Parathyroid adenoma (tissue), 2 donors: Measurements from ENCODE around the gene CCDC144A.
"Not testable (repeated sequence)": the region's sequence is repeated elsewhere in the genome, so short reads cannot be mapped to it uniquely, and the experiment has no call there.

Experiments used
- H2AFZ ChIP-seq: fragments of 300-600 bp; sonication (generic); one replicate; pipeline ENCODE4 v1.7.0; 2017; ENCODE audit warnings: antibody characterized with exemption, mild to moderate bottlenecking
- H3K27ac ChIP-seq: fragments of 300-600 bp; sonication (generic); one replicate; pipeline ENCODE4 v1.7.0; 2017
- H3K27me3 ChIP-seq: fragments of 300-600 bp; sonication (generic); one replicate; pipeline ENCODE4 v1.7.0; 2017; ENCODE audit warnings: low read length; ENCODE audit not compliant: control insufficient read depth, insufficient read depth
- H3K36me3 ChIP-seq: fragments of 300-600 bp; sonication (generic); one replicate; pipeline ENCODE4 v1.7.0; 2017; ENCODE audit warnings: low read length; ENCODE audit not compliant: control insufficient read depth, insufficient read depth
- H3K4me1 ChIP-seq: fragments of 300-600 bp; sonication (generic); one replicate; pipeline ENCODE4 v1.7.0; 2017; ENCODE audit warnings: control low read depth
- H3K4me2 ChIP-seq: fragments of 300-600 bp; sonication (generic); one replicate; pipeline ENCODE4 v1.7.0; 2017; ENCODE audit warnings: low read length
- H3K4me3 ChIP-seq: fragments of 300-600 bp; sonication (generic); one replicate; pipeline ENCODE4 v1.7.0; 2017; ENCODE audit warnings: low read depth, low read length
- H3K79me2 ChIP-seq: fragments of 300-600 bp; sonication (generic); one replicate; pipeline ENCODE4 v1.7.0; 2017; ENCODE audit warnings: control low read depth
- H3K9ac ChIP-seq: fragments of 300-600 bp; sonication (generic); one replicate; pipeline ENCODE4 v1.7.0; 2017; ENCODE audit warnings: mild to moderate bottlenecking
- H3K9me3 ChIP-seq: fragments of 300-600 bp; sonication (generic); one replicate; pipeline ENCODE4 v1.7.0; 2017; ENCODE audit warnings: low read length; ENCODE audit not compliant: control insufficient read depth
- CTCF ChIP-seq: fragments of 300-600 bp; sonication (generic); IDR thresholded peaks from one replicate; pipeline ENCODE4 v1.7.0; 2017; ENCODE audit warnings: antibody characterized with exemption, mild to moderate bottlenecking
- donor health status: primary hyperparathyroidism.

Gene CCDC144A

DNA sequence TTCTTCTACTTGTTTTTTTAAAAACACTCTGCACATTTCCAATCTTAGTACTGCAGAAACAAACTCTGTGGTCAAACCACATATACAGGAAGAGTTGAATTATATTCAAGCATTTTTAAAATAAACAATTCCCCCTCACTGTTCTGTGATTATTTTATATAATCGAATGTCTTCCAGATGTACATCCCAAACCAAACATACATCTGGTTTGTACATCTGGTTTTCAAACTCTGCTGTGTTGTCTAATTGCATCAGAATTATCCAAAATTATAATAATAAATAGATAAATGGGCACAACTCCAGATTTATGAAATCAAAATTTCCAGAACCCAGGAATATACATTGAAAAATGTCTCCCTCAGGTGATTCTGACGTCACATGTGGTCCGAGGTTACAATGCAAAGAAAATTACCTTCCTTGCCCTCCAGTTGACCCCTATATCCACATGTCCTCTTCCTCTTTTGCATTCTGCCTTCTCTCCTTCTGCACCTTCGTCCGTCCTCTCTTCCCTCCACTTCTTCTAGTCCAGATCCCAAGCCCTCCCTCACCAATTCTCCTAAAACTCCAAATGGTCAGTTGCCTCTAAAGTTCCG, 13.3 kb upstream of the CCDC144A start:
- no peaks in the 10 kb centered on the region for H3K27me3 ChIP-seq
- no peak overlapping the region for H3K4me2 ChIP-seq
- H3K27ac ChIP-seq: no peak overlapping the region
- TF ChIP-seq CTCF: no peak
- no peak overlapping the region for H2AFZ ChIP-seq
- H3K79me2 ChIP-seq: no peaks in the 10 kb centered on the region
- no peak overlapping the region for H3K4me3 ChIP-seq
- H3K36me3 ChIP-seq: no peaks in the 10 kb centered on the region
- no peaks in the 10 kb centered on the region for H3K9me3 ChIP-seq
- H3K9ac ChIP-seq: no peak overlapping the region
- H3K4me1 ChIP-seq: no peaks in the 10 kb centered on the region

DNA sequence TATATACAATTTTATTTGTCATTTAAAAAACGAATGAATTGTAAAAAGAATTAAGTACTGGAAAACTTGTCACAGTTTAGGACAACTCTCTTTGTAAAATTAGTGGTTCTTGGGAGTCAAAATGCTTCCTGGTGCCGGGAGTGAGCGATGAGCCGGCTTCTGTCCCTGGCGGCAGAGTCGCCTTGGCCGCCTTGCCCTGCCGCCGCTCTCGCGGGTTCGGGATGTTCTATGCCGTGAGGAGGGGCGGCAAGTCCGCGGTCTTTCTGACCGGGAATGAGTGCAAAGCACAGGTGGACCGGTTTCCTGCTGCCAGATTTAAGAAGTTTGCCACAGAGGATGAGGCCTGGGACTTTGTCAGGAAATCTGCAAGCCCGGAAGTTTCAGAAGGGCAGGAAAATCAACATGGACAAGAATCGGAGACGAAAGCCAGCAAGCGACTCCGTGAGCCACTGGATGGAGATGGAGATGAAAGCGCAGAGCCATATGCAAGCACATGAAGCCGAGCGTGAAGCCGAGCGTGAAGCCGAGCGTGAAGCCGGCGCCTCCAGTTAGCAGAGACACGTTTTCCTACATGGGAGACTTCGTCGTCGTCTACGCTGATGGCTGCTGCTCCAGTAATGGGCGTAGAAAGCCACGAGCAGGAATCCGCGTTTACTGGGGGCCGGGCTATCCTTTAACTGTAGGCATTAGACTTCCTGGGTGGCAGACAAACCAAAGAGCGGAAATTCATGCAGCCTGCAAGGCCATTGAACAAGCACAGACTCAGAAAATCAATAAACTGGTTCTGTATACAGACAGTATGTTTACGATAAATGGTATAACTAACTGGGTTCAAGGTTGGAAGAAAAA, 6.5 kb upstream of the CCDC144A start:
- not testable (repeated sequence) for H3K79me2 ChIP-seq, H3K36me3 ChIP-seq, H3K9me3 ChIP-seq, H3K9ac ChIP-seq, H2AFZ ChIP-seq, H3K4me1 ChIP-seq, H3K27ac ChIP-seq, H3K27me3 ChIP-seq
- Histone ChIP-seq H3K4me2 (peak overlapping the region; percentile 59), H3K4me3 (peak overlapping the region; percentile 16)

DNA sequence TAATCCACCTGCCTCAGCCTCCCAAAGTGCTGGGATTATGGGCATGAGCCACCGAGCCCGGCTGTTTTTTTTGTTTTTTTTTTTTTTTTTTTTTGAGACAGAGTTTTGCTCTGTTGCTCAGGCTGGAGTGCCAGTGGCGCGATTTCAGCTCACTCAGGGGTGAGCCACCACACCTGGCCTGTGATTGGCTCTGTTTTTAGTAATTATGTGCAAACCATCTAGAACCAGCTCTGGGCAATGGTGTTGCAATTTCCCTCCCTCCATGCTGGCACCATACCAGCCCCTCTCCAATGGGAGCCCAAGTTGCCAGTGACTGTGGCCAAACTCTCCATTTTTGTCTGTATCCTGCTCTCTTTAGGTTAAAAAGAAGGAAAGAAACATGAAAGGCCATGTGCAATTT, 4.0 kb upstream of the CCDC144A start:
- H3K4me2 ChIP-seq, H3K9me3 ChIP-seq, H3K36me3 ChIP-seq: not testable (repeated sequence)

DNA sequence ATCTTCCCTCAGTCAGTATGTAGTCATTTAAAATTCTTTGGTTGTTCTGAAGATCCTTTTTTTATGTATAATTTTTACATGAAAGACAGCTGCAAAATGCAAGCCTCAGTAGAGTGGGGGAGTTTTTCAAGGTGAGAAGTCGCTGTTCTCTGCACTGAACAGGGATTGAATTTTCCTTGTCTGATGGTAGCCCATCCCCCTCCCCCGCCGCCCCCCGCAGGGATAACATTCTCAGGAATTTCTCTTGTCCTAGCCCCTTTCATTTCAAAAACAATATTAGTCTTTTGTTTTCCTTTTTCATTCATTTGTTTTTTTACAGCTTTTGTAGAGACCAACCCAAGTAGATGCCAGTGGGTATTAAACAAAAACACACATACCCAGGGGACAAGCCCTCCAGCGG, 2.9 kb upstream of the CCDC144A start:
- not testable (repeated sequence) for H3K9ac ChIP-seq, H3K9me3 ChIP-seq, H3K27ac ChIP-seq, H3K79me2 ChIP-seq, H3K4me1 ChIP-seq, H3K4me2 ChIP-seq, H2AFZ ChIP-seq, H3K36me3 ChIP-seq, H3K27me3 ChIP-seq, H3K4me3 ChIP-seq

More for the DNA sequence above, 4.0 kb upstream of the CCDC144A start:
- H3K4me3 ChIP-seq, H3K27ac ChIP-seq, H2AFZ ChIP-seq, H3K9ac ChIP-seq, H3K79me2 ChIP-seq, H3K27me3 ChIP-seq, H3K4me1 ChIP-seq: not testable (repeated sequence)

DNA sequence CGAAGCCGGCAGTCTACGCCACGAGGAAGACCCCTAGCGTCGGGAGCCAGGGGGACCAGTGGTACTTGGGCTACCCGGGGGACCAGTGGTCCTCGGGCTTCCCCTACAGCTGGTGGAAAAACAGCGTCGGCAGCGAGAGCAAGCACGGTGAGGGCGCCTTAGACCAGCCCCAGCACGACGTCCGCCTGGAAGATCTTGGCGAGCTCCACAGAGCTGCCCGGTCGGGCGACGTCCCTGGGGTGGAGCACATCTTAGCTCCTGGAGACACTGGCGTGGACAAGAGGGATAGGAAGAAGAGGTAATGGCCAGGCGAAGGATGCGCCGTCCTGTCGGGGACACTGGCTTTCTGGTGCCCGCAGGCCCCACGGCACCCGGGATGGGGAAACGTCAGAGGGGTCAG, 406 bp downstream of the CCDC144A start:
- not testable (repeated sequence) for H3K4me1 ChIP-seq, H3K4me3 ChIP-seq, H3K36me3 ChIP-seq, H3K79me2 ChIP-seq, H3K9ac ChIP-seq, H2AFZ ChIP-seq, H3K9me3 ChIP-seq, H3K27me3 ChIP-seq, H3K4me2 ChIP-seq, H3K27ac ChIP-seq

GRCh38 chr17:16697603-16698002, 7.6 kb downstream of the CCDC144A start:
- H3K9ac ChIP-seq, H3K36me3 ChIP-seq, H2AFZ ChIP-seq, H3K4me2 ChIP-seq, H3K27ac ChIP-seq, H3K4me3 ChIP-seq, H3K9me3 ChIP-seq, H3K79me2 ChIP-seq, H3K4me1 ChIP-seq, H3K27me3 ChIP-seq: not testable (repeated sequence)

GRCh38 chr17:16745492-16746203, 55.6 kb downstream of the CCDC144A start:
- not testable (repeated sequence) for H3K9me3 ChIP-seq, H3K4me3 ChIP-seq, H3K27ac ChIP-seq, H2AFZ ChIP-seq, H3K4me2 ChIP-seq, H3K9ac ChIP-seq, H3K36me3 ChIP-seq, H3K27me3 ChIP-seq, H3K79me2 ChIP-seq, H3K4me1 ChIP-seq

DNA sequence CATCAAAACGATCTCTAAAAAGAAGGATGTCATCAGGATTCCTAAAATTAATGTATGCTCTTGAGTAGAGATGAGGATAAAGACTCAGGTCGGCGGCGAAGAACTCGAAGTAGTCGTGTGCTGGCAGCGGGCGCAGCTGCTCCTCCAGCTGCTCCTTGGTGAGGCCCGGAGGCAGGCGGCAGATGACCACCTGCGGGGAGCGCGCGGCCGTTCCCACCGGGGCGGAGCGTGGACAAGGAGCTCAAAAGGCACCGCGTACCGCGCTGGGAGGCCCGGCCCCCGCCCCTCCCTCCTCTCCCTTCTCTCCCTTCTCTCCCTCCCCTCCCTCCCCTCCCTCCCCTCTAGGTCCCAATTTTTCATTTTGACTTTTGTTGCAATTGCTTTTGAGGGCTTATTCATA, 56.5 kb downstream of the CCDC144A start:
- H3K27me3 ChIP-seq, H3K4me1 ChIP-seq, H3K9me3 ChIP-seq, H2AFZ ChIP-seq, H3K27ac ChIP-seq, H3K9ac ChIP-seq, H3K4me3 ChIP-seq, H3K79me2 ChIP-seq, H3K36me3 ChIP-seq, H3K4me2 ChIP-seq: not testable (repeated sequence)

- not testable (repeated sequence) for H2AFZ ChIP-seq, H3K27ac ChIP-seq, H3K4me1 ChIP-seq, H3K27me3 ChIP-seq, H3K36me3 ChIP-seq, H3K4me3 ChIP-seq, H3K9me3 ChIP-seq, H3K79me2 ChIP-seq, H3K4me2 ChIP-seq, H3K9ac ChIP-seq
These were observed 60.5 kb downstream of the CCDC144A start for GRCh38 chr17:16750515-16750914.
